SU-DHL-6 (cell line): ENCODE data around the gene ZNF507.

ENCODE experiments used
- H2AFZ ChIP-seq: fragments of 200-600 bp; sonication (generic); 2 replicates; pipeline ENCODE4 v1.6.1; 2014; ENCODE audit warnings: low read depth, mild to moderate bottlenecking, moderate library complexity, mixed read lengths, antibody characterized with exemption, low read length; ENCODE audit not compliant: severe bottlenecking
- H3F3A ChIP-seq: fragments of 200-600 bp; shearing (Covaris generic); 2 replicates; pipeline ENCODE4 v1.6.0; 2016; ENCODE audit warnings: antibody characterized with exemption, mild to moderate bottlenecking; ENCODE audit not compliant: insufficient read depth
- H3K27ac ChIP-seq: fragments of 200-600 bp; sonication (generic); 2 replicates; pipeline ENCODE4 v1.5.1; 2016; ENCODE audit warnings: low read depth, mild to moderate bottlenecking, low read length, moderate library complexity, mixed read lengths
- H3K27me3 ChIP-seq: fragments of 200-600 bp; sonication (generic), shearing (Covaris generic); 2 replicates; pipeline ENCODE4 v1.6.0; 2014; ENCODE audit warnings: mild to moderate bottlenecking, low read length
- H3K36me3 ChIP-seq: fragments of 200-600 bp; sonication (generic); 2 replicates; pipeline ENCODE4 v1.6.1; 2014; ENCODE audit warnings: mild to moderate bottlenecking, low read length, mixed read lengths
- H3K4me2 ChIP-seq: fragments of 300-600, 200-600 bp; shearing (Covaris generic), sonication (generic); 2 replicates; pipeline ENCODE4 v1.6.0; 2014; ENCODE audit warnings: low read length, low read depth, mild to moderate bottlenecking; ENCODE audit not compliant: poor library complexity, severe bottlenecking
- H3K4me3 ChIP-seq: fragments of 200-600 bp; sonication (generic); 2 replicates; pipeline ENCODE4 v1.5.1; 2014; ENCODE audit warnings: antibody characterized with exemption, low read length, mild to moderate bottlenecking, mixed read lengths; ENCODE audit not compliant: insufficient read depth, poor library complexity, severe bottlenecking
- H3K79me2 ChIP-seq: fragments of 200-600 bp; sonication (generic); 2 replicates; pipeline ENCODE4 v1.6.1; 2014; ENCODE audit warnings: mild to moderate bottlenecking, low read length, moderate library complexity; ENCODE audit not compliant: insufficient read depth
- H3K9ac ChIP-seq: fragments of 200-600 bp; sonication (generic); 2 replicates; pipeline ENCODE4 v1.7.0; 2014; ENCODE audit warnings: mild to moderate bottlenecking, low read length
- H3K9me2 ChIP-seq: fragments of 200-600 bp; sonication (generic); replicated peaks from 2 replicates; pipeline ENCODE4 v1.6.1; 2014; ENCODE audit warnings: low read length; ENCODE audit not compliant: insufficient read depth
- H3K9me3 ChIP-seq: fragments of 200-600 bp; sonication (generic); 2 replicates; pipeline ENCODE4 v1.6.1; 2014; ENCODE audit warnings: low read length, mixed read lengths; ENCODE audit not compliant: insufficient read depth
- H4K20me1 ChIP-seq: fragments of 200-600 bp; sonication (generic); 2 replicates; pipeline ENCODE4 v1.6.1; 2014; ENCODE audit warnings: low read depth, mild to moderate bottlenecking, antibody characterized with exemption, low read length, moderate library complexity, mixed read lengths
- EZH2phosphoT487 ChIP-seq: fragments of 200-600 bp; sonication (generic), shearing (Covaris generic); conservative IDR thresholded peaks from 2 replicates; pipeline ENCODE4 v1.6.1; 2018; ENCODE audit warnings: mild to moderate bottlenecking, antibody characterized with exemption, low read length, moderate library complexity, mixed read lengths
- TF ChIP-seq, protein P1 (sequence below): fragments of 200-600 bp; sonication (generic); IDR thresholded peaks from one replicate; pipeline ENCODE4 v1.5.1; 2017; ENCODE audit warnings: antibody characterized with exemption, mild to moderate bottlenecking, low read length, moderate library complexity; ENCODE audit not compliant: insufficient read depth, poor library complexity, severe bottlenecking

Gene ZNF507

DNA sequence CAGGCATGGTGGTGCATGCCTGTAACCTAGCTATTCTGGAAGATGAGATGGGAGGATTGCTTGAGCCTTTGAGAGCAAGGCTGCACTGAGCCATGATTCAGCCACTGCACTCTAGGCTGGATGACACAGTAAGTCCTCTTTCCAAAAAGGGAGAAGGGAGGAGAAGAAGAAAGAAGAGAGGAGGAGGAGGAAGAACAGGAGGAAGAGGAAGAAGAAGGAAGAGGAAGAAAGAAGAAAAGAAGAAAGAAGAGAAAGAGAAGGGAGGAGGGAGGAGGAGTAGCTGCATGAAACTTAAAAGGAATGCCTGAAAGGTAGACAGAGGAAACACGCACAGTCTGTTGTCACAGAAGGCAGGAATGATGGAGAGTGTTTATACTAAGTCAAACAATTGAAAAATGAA is 56.6 kb downstream of the ZNF507 start:
- Histone ChIP-seq H3K9ac (no peak overlapping the region), H3K36me3 (no peaks in the 10 kb centered on the region), H3K27ac (no peak overlapping the region), H3K4me2 (no peak overlapping the region), H3K4me3 (no peak overlapping the region), H3K9me2 (no peaks in the 10 kb centered on the region), H2AFZ (no peak overlapping the region), H3F3A (no peaks in the 10 kb centered on the region), H4K20me1 (no peaks in the 10 kb centered on the region), H3K27me3 (no peaks in the 10 kb centered on the region), H3K79me2 (peaks cover 17% of the 10 kb centered on the region; the same call in 1 of the 2 replicates), H3K9me3 (no peaks in the 10 kb centered on the region)
- TF ChIP-seq EZH2phosphoT487, result no peak

DNA sequence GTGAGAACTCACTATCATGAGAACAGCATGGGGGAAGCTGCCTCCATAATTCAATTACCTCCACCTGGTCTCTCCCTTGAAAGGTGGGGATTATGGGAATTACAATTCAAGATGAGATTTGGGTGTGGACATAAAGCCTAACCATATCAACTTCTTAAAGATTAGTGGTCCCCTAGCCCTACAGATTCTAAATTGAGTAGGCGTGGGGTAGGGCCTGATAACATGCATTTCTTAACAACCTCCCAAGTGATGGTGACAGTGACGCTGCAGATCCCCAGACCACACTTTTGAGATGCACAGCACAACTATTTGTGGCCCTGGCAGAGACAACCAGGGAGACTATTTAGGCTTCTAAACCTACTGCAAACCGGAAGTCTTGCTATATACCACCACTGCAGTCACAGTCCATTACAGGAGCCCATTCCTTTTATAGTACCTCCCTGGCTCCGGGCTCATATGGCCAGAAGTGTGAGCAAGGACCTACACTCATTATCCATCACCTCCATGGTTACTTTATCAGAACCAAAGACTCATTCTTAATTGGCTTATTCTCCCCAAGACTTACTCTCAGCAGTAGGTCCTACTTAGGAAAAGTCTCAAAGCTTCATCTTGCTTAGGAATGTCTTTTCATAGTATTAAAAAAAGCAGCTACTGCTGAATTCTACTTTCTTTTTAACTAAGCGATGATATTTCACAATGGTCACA is 58.0 kb downstream of the ZNF507 start:
- no peak overlapping the region for H3K27ac ChIP-seq
- no peak overlapping the region for H3K9ac ChIP-seq
- no peak overlapping the region for H2AFZ ChIP-seq
- no peaks in the 10 kb centered on the region for H3K9me3 ChIP-seq
- no peaks in the 10 kb centered on the region for H4K20me1 ChIP-seq
- H3K4me2 ChIP-seq, result peak overlapping the region; percentile 94
- TF ChIP-seq EZH2phosphoT487, result no peak
- TF ChIP-seq, protein P1, sequence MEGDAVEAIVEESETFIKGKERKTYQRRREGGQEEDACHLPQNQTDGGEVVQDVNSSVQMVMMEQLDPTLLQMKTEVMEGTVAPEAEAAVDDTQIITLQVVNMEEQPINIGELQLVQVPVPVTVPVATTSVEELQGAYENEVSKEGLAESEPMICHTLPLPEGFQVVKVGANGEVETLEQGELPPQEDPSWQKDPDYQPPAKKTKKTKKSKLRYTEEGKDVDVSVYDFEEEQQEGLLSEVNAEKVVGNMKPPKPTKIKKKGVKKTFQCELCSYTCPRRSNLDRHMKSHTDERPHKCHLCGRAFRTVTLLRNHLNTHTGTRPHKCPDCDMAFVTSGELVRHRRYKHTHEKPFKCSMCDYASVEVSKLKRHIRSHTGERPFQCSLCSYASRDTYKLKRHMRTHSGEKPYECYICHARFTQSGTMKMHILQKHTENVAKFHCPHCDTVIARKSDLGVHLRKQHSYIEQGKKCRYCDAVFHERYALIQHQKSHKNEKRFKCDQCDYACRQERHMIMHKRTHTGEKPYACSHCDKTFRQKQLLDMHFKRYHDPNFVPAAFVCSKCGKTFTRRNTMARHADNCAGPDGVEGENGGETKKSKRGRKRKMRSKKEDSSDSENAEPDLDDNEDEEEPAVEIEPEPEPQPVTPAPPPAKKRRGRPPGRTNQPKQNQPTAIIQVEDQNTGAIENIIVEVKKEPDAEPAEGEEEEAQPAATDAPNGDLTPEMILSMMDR, result no peak
- no peaks in the 10 kb centered on the region for H3K9me2 ChIP-seq
- H3F3A ChIP-seq, result no peaks in the 10 kb centered on the region
- peaks cover 24% of the 10 kb centered on the region; the same call in 1 of the 2 replicates for H3K79me2 ChIP-seq
- no peak overlapping the region for H3K4me3 ChIP-seq
- H3K27me3 ChIP-seq, result no peaks in the 10 kb centered on the region
- H3K36me3 ChIP-seq, result no peaks in the 10 kb centered on the region

DNA sequence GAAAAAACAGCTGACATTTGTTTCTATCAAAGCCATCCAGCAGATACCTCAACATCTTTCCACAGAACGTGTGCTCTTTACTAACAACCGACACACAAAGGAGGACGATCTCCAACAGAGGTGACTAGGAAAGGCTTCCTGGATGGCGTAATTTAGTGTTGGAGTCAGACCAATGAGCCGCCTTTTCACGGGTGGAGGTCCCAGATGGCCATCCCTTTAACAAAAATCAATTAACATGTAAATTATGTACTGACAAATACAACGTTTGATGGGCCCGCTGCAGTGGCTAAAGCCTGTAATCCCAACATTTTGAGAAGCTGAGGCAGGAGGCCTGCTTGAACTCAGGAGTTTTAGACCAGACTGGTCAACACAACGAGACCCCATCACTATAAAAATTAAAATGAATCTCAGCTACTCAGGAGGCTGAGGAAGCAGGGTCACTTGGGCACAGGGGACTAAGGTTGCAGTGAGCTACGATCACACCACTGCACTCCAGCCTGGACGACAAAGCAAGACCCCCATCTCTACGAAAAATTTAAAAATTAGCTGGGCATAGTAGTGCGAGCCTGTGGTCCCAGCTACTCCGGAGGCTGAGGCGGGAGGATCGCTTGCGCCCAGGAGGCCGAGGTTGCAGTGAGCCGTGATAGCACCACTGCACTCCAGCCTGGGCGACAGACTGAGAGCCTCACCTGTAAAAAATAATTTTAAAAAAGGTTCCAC is 59.0 kb downstream of the ZNF507 start:
- TF ChIP-seq, protein P1, result no peak
- TF ChIP-seq EZH2phosphoT487, result no peak
- Histone ChIP-seq H3K9me3 (no peaks in the 10 kb centered on the region), H3K36me3 (peaks cover 6% of the 10 kb centered on the region; the same call in 1 of the 2 replicates), H3K9me2 (no peaks in the 10 kb centered on the region), H3K4me2 (peak overlapping the region; percentile 94), H3K4me3 (peak overlapping the region; percentile 90), H3K9ac (peak overlapping the region; percentile 99), H2AFZ (peak overlapping the region; percentile 87), H3F3A (no peaks in the 10 kb centered on the region), H3K79me2 (peaks cover 24% of the 10 kb centered on the region; the same call in 1 of the 2 replicates), H3K27ac (no peak overlapping the region), H4K20me1 (no peaks in the 10 kb centered on the region), H3K27me3 (no peaks in the 10 kb centered on the region)
